NCI-H1694 (cell line): ENCODE results near the gene MAST4.
"Not testable (repeated sequence)": the region's sequence is repeated elsewhere in the genome, so short reads cannot be mapped to it uniquely, and the experiment has no call there.

ENCODE experiments used
- DNase-seq: peaks from one replicate; lab custom pipeline; 2025; lab: John Stamatoyannopoulos, UW

The MAST4 gene

GRCh38 chr5:67090040-67090439 lies 493.8 kb downstream of the MAST4 start:
- DNase-seq = no peak

GRCh38 chr5:67090593-67090992 lies 494.4 kb downstream of the MAST4 start:
- DNase-seq = no peak

GRCh38 chr5:67092535-67092934 lies 496.3 kb downstream of the MAST4 start:
- no peak for DNase-seq

- no peak for DNase-seq
These were observed 497.1 kb downstream of the MAST4 start for GRCh38 chr5:67093279-67093678.

GRCh38 chr5:67094476-67095300 lies 498.5 kb downstream of the MAST4 start:
- no peak for DNase-seq

- DNase-seq = no peak
These were observed 499.4 kb downstream of the MAST4 start for GRCh38 chr5:67095346-67096171.

GRCh38 chr5:67098656-67099055 lies 502.5 kb downstream of the MAST4 start:
- DNase-seq = no peak

- DNase-seq = no peak
These were observed 504.1 kb downstream of the MAST4 start for GRCh38 chr5:67100301-67100700.

- DNase-seq = no peak
These were observed 506.5 kb downstream of the MAST4 start for GRCh38 chr5:67102708-67103107.

- DNase-seq = no peak
These were observed 508.7 kb downstream of the MAST4 start for GRCh38 chr5:67104859-67105258.

- no peak for DNase-seq
These were observed 509.1 kb downstream of the MAST4 start for GRCh38 chr5:67105270-67105669.

GRCh38 chr5:67106626-67107342 lies 510.6 kb downstream of the MAST4 start:
- no peak for DNase-seq

GRCh38 chr5:67111779-67112178 lies 515.6 kb downstream of the MAST4 start:
- DNase-seq = no peak

GRCh38 chr5:67115246-67115645 lies 519.1 kb downstream of the MAST4 start:
- peak; percentile 42 for DNase-seq

- no peak for DNase-seq
These were observed 519.6 kb downstream of the MAST4 start for GRCh38 chr5:67115817-67116216.

GRCh38 chr5:67118050-67118620 lies 521.9 kb downstream of the MAST4 start:
- DNase-seq = no peak

- DNase-seq = no peak
These were observed 522.8 kb downstream of the MAST4 start for GRCh38 chr5:67119010-67119409.

- DNase-seq = no peak
These were observed 523.8 kb downstream of the MAST4 start for GRCh38 chr5:67120032-67120431.

- DNase-seq = no peak
These were observed 527.6 kb downstream of the MAST4 start for GRCh38 chr5:67123819-67124218.

- no peak for DNase-seq
These were observed 528.4 kb downstream of the MAST4 start for GRCh38 chr5:67124556-67124955.

GRCh38 chr5:67127347-67127895 lies 531.2 kb downstream of the MAST4 start:
- DNase-seq = not testable (repeated sequence)

GRCh38 chr5:67129768-67130167 lies 533.6 kb downstream of the MAST4 start:
- DNase-seq = no peak
